HL-60/S4 treated with phorbol 12-myristate 13-acetate at 8.2 ng/mL for 4 days and 3 days (cell line): ENCODE data around the gene RAB40B.
"Not testable (repeated sequence)": the region's sequence is repeated elsewhere in the genome, so short reads cannot be mapped to it uniquely, and the experiment has no call there.

Source experiments
- in situ Hi-C: fragments of 300-500 bp; cut with MboI; formaldehyde crosslinking; loops from 2 replicates; pipeline ENCODE4 v1.15.0; 2022; ENCODE audit warnings: low sequenced_read_pairs

RAB40B gene, protein sequence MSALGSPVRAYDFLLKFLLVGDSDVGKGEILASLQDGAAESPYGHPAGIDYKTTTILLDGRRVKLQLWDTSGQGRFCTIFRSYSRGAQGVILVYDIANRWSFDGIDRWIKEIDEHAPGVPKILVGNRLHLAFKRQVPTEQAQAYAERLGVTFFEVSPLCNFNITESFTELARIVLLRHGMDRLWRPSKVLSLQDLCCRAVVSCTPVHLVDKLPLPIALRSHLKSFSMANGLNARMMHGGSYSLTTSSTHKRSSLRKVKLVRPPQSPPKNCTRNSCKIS

DNA sequence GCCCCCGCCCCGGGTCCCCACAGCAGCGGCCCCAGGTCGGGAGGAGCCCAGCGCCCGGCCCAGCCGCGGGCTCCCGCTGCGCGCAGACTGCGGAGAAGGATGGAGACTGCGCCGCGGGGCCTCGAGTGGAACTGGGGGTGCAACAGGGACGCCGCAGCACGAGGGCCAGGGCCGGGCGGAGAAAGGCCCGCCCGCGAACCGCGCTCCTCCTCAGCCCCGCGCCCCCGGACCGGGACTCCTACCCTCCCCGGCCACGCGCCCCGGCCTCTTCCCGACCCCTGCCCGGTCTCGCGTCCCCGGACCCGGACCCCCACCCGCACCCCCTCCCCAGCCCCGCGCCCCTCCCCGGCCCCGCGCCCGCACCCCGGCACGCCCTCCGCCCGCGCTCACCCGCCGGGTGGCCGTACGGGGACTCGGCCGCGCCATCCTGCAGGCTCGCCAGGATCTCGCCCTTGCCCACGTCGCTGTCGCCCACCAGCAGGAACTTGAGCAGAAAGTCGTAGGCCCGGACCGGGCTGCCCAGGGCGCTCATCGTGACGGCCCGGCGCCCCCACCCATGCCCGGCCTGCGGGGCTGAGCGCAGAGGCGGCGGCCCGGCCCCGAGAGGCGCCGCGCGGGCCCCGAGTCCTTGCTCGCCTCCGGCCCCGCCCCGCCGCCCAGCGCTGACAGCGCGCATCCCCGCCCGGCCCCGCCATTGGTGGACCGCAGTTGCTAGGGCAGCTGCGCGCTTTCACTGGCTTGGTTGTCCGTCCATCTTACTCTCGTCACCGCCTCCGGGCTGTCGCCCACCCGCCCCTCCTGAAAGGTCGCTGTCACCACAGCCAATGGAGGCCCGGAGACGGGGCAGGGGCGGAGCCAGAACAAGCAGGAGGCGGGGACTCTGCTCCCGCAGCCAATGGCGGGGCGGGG is at the start of gene RAB40B:
RAB40B (minus strand) TSS at position 634 of the 909 bp plus-strand sequence; CDS start at position 532, 102 bp downstream.
- in situ Hi-C loops, result no loop called here

DNA sequence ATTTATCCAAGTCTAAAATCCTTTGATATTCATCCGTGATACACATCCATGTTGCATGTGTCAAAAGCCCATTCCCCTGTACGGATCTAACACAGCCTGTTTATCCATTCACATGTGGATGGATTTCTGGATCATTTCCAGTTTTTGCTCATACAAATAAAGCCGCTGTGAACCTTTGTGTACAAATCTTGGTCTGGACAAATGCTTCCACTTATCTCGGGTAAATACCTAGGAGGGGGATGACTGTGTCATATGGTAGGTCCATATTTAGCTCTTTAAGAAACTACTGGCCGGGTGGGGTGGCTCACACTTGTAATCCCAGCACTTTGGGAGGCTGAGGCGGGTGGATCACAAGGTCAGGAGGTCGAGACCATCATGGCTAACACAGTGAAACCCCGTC is 47.0 kb upstream of the RAB40B start:
- in situ Hi-C loops, result no loop called here

GRCh38 chr17:82744736-82745135 is 46.2 kb upstream of the RAB40B start:
- in situ Hi-C loops, result not testable (repeated sequence)

GRCh38 chr17:82743344-82744219 is 45.1 kb upstream of the RAB40B start:
- in situ Hi-C loops, result no loop called here

DNA sequence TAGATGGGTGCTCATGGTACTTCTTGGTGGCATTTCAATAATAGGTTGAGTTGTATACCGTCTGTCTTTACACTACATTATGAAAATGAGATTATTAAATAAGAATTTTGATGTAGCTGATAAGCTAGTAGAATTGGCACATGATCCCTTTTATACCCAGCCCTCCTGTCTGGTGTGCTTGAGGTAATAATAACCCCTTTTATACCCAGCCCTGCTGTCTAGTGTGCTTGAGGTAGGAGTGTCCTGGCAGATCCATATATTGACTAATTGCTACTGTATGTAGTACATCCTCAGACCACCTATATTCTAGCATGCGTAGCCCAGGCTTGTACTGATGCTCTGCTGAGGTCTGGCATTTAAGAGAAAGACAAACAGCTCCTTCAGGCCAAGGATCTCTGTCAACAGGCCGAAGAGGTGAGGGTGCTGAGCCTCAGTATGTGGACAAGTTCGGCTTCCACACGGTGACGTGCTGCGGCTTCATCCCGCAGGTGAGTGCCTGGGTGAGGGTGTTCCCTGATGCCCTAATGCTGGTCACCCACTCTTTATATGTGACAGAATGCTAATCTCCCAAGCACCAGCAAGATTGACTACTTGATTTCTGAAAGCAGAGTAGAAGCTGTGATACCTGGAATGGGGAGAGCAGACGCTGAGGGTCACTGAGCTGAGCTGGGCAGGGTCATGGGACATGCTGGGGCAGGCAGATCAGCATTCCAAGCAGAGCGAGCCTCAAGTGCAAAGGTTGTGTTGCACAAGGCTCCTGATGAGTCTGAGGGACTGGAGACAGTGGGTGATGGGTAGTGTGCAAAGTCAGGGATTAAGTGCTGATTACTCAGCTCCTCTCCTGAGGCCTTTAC is 42.6 kb upstream of the RAB40B start:
- in situ Hi-C loops, result no loop called here

DNA sequence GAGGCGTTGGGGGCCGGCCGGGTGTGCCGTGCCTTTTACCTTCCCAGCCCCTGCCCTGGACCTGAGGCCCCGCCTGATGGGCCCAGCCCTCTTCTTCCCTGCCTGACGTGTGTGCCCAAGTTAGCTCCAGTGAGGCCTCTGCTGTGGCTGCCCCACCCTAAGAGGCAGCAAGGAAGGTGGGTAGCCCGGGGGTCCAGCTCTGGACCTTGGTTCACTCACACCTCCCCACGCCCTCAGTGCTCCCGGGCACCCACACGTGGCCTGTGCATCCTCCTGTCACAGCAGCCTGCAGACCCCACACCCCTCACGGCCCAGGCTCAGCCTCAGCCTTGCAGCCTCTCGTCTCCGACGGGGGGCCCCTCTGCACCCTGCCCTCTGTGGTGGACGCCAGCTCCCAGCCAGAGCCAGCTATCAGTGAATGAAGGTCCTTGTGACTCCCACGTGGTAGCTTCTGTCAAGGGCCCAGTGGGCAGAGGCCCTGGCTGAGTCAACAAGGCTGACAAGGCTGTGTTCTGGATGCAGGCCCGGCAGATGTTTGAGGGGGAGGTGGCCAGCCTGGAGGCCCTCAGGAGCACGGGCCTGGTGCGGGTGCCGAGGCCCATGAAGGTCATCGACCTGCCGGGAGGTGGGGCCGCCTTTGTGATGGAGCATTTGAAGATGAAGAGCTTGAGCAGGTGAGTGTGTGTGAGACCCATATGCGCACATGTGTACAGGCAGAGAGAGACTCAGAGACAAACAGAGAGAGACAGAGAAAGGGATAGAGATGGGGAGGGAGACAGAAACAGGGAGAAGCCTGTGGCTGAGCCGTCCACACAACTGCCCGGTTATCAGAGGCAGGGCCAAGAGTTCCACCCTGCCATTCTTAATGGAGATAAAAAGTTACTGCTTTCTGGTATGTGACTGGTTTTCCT is 39.7 kb upstream of the RAB40B start:
- in situ Hi-C loops, result no loop called here

DNA sequence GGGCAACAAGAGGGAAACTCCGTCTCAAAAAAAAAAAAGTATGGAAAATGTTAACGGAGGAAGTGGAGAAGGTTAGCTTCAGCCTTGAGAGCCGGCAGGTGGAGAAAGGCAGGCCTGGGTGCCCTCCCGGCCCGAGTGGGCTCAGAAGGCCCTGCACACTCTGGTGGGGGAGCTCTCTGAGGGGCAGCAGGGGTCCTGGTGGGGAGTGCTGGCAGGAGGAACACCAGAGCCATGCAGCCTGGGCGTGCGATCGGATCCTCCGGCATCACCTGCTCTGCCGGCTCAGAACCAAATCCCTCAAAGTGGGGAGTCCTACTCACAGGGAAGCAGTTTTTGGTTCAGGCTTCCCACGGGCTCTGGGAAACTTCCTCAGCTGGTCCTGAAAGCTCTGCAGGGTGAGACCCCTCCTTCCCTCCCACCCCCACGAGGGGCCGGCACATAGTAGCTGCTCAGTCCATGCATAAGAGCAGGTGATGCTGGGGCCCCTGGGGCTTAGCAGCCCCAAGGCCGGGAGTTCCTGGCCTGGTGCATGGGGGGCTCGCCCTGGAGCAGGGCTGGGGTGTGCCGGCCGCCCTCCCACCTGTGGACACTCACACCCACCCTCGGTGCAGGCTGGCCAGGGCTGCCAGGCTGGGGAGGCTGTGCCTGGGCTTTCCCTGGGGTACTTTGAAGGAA is 38.1 kb upstream of the RAB40B start:
- in situ Hi-C loops, result no loop called here

- in situ Hi-C loops, result no loop called here
Measured at GRCh38 chr17:82734987-82735866, 36.7 kb upstream of the RAB40B start, which contains the start of gene FN3K. Gene FN3K (plus strand): TSS chr17:82735615. CDS start chr17:82735637, 22 bp downstream.

DNA sequence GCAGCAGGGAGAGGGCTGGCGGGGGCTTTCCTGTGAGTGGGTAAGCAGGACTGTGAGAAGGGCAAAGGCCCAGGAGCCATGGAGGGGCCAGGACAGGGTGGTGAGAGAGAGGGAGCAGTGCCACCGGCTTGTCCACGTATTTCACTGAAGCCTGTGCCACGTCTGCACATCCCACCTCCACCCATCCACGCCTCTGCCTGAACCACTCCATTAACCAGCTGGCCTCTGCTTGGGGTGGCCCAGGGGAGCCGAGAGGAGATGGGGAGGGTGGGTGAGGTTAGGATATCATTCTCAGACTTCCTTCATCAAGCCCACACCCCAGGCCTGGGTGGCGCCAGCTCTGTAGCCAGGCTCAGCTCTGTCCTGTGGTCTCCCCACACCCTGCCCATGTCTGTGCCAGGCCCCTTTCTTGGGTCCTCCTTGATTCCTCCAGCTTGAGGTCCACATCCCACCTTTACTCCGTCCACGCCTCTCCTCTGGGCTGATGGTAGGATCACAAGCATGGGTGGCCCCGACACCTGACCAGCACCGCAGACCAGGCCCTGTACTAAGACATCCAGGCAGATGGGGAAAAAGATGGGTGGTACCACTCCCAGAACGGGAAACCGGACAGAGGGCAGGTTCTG is 33.7 kb upstream of the RAB40B start:
- in situ Hi-C loops, result no loop called here

DNA sequence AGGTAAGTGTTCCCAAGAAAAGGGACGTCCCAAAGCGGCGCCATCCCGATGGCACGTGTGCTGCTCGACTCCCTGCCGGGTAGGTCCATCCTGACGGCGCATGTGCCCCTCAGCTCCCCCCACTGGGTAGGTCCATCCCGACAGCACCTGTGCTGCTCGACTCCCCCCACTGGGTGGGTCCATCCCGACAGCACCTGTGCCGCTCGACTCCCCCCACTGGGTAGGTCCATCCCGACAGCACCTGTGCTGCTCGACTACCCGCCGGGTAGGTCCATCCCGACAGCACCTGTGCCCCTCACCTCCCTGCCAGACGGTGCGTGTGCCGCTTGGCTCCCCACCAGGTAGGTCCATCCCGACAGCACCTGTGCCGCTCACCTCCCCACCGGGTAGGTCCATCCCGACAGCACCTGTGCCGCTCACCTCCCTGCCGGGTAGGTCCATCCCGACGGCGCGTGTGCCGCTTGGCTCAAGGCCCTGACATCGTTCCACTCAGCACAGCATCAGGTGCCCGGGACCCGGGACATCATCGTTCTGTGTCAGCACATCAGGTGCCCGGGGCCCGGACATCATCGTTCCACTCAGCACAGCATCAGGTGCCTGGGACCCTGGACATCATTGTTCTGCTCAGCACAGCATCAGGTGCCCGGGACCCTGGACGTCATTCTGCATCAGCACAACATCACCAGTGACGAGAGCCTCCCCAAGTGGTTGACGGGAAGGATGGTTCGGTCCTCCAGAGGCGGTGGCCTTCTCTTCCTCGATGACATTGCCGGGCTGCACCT is 31.2 kb upstream of the RAB40B start:
- in situ Hi-C loops, result no loop called here

DNA sequence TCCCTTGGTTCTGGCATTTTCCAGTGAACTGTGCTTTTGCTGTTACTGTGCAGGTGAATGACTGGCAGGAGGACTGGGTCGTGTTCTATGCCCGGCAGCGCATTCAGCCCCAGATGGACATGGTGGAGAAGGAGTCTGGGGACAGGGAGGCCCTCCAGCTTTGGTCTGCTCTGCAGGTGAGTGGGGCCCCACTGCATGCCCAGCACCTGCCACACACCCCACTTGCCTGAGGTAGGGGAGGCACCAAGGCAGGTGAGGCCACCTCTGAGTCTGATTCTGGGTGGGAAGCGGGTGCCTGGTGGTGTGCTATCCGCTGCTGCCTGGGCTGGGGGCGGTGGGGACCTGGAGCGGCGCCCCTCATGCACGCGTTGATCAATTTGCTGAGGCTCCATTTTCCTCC is 27.9 kb upstream of the RAB40B start:
- in situ Hi-C loops, result no loop called here

- in situ Hi-C loops, result no loop called here
Measured at GRCh38 chr17:82723169-82723807, 24.8 kb upstream of the RAB40B start.

GRCh38 chr17:82722341-82723013 is 24.0 kb upstream of the RAB40B start:
- in situ Hi-C loops, result no loop called here

- in situ Hi-C loops, result no loop called here
Measured at GRCh38 chr17:82720204-82720603, 21.7 kb upstream of the RAB40B start.

DNA sequence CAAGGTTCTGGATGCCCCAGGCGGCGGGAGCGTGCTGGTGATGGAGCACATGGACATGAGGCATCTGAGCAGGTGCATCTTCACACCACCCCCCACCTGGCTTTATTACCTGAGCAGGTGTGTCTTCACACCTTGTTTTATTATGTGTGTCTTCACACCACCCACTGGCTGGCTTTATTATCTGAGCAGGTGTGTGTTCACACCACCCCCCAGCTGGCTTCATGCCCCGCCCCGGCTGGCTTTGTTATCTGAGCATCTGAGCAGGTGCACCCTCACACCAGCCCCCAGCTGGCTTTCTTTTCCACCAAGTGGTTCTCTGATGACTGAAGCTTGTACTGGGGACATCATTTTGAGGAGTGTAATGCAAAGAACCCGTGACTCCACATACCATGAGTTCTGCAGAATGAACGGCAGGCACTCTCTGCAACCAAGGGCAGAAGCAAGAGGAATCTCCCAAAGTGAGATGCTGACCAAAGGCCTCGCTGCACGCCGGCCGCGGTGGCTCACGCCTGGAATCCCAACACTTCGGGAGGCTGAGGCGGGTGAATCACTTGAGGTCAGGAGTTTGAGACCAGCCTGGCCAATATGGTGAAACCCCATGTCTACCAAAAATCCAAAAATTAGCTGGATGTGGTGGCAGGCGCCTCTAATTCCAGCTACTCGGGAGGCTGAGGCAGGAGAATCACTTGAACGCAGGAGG is 20.6 kb upstream of the RAB40B start:
- in situ Hi-C loops, result no loop called here
